Cardiac muscle cell (in vitro differentiated cells and primary cell): Measurements from ENCODE around the gene FSCN2. TPM values are rescaled to one million over a fixed set of nuclear protein-coding genes. Genes with fewer than 3 reads are reported as not detected.

ENCODE experiments used
- DNase-seq, 2 donors: peaks; one replicate each; pipeline versions ENCODE4 v3.0.0 to v3.0.0-alpha.2; 2010 to 2017; ENCODE audit warnings: low read depth in 1 of 2, low spot score in 1 of 2
- H3K27ac ChIP-seq: fragments of 200-600 bp; sonication (generic); 2 replicates; pipeline ENCODE4 v1.5.1; 2016
- H3K27me3 ChIP-seq: fragments of 200-600 bp; sonication (generic); 2 replicates; pipeline ENCODE4 v1.6.0; 2016; ENCODE audit warnings: control low read depth
- H3K36me3 ChIP-seq: fragments of 200-600 bp; sonication (generic); 2 replicates; pipeline ENCODE4 v1.5.1; 2016; ENCODE audit warnings: control low read depth
- H3K4me1 ChIP-seq: fragments of 200-600 bp; sonication (generic); 2 replicates; pipeline ENCODE4 v1.8.1; 2017; ENCODE audit warnings: low read depth, mild to moderate bottlenecking, mixed run types
- H3K4me3 ChIP-seq: fragments of 200-600 bp; sonication (generic); 2 replicates; pipeline ENCODE4 v1.5.1; 2016; ENCODE audit warnings: mild to moderate bottlenecking
- H3K9me3 ChIP-seq: fragments of 200-600 bp; sonication (generic); 2 replicates; pipeline ENCODE4 v1.5.1; 2017; ENCODE audit warnings: low read depth, mild to moderate bottlenecking, control low read depth
- polyA plus RNA-seq: library from polyadenylated mRNA; unstranded; fragments of >200 nt; fragmentation: Nextera tagmentation; extraction: Ambion mirVana; gene quantifications from 2 replicates; pipeline ENCODE4 v1.2.1, GENCODE V29; 2016
- total RNA-seq: library from RNA; depleted of rRNA; stranded (reverse); fragments of >200 nt; gene quantifications from 2 replicates; pipeline ENCODE4 v1.2.3, GENCODE V29; 2016
- TF ChIP-seq, protein P1 (sequence below): IDR thresholded peaks from 2 replicates; pipeline ENCODE4 v1.5.1; 2012; ENCODE audit warnings: low read depth, mild to moderate bottlenecking, low read length

Gene FSCN2
- total and polyA plus RNA-seq, 2 experiments from 2014 or later, result 1.5 to 9.0 TPM

DNA sequence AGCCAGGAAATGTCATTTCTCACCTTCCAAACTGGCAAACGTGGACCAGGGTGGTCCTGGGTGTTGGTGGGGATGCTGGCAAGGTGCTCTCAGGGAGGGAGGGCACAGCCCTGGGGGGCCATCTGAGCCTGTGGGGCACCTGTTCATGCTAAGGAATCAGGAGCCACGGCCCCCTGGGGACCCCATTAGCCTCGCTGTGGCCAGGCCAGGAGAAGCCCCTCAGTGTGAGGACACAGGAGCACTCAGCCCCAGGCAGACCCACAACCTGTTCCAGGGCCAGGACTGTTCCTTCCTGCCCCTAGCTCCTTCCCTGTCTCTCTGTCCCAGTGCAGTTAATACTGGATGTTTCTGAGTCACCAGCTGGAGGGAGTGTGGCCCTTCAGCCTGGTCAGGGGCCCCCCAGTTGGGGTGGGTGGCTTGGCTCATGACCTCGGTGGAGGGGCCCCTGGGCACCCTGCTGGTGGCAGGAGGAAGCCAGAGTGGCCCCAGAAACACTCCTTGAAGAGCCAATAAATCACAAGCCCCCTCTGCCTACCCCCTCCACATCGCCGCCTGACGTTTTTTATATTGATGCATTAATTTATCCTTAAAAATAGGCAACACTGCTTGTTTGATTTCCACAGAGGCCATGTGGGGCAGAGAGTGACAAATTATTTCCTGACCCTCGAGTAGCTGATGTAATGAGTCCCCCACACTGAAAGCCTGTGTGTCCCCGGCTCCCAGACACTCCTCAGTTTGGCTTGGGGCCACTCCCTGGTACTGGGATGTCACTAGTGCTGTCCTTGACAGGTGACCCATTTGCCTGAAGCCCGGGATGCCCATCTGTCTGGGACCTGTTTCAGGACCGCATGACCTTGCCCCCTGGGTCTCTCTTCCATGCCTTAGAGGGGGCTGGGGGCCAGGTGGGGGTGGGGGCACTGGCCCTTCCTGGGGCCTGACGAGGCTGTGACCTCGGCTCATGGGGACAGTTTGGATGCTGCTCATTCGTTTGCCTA is 37.9 kb upstream of the FSCN2 start:
- TF ChIP-seq, protein P1, sequence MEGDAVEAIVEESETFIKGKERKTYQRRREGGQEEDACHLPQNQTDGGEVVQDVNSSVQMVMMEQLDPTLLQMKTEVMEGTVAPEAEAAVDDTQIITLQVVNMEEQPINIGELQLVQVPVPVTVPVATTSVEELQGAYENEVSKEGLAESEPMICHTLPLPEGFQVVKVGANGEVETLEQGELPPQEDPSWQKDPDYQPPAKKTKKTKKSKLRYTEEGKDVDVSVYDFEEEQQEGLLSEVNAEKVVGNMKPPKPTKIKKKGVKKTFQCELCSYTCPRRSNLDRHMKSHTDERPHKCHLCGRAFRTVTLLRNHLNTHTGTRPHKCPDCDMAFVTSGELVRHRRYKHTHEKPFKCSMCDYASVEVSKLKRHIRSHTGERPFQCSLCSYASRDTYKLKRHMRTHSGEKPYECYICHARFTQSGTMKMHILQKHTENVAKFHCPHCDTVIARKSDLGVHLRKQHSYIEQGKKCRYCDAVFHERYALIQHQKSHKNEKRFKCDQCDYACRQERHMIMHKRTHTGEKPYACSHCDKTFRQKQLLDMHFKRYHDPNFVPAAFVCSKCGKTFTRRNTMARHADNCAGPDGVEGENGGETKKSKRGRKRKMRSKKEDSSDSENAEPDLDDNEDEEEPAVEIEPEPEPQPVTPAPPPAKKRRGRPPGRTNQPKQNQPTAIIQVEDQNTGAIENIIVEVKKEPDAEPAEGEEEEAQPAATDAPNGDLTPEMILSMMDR, result no peak
- DNase-seq, result no peak

GRCh38 chr17:81491181-81491581 is 37.0 kb upstream of the FSCN2 start:
- H3K27ac ChIP-seq, result no peak overlapping the region
- H3K4me1 ChIP-seq, result no peaks in the 10 kb centered on the region
- TF ChIP-seq, protein P1, result no peak
- no peaks in the 10 kb centered on the region for H3K9me3 ChIP-seq
- H3K27me3 ChIP-seq, result no peaks in the 10 kb centered on the region
- H3K4me3 ChIP-seq, result no peak overlapping the region
- no peaks in the 10 kb centered on the region for H3K36me3 ChIP-seq
- no peak for DNase-seq

More for the DNA sequence above, 37.9 kb upstream of the FSCN2 start:
- Histone ChIP-seq H3K9me3 (no peaks in the 10 kb centered on the region), H3K36me3 (no peaks in the 10 kb centered on the region), H3K4me1 (no peaks in the 10 kb centered on the region), H3K27me3 (no peaks in the 10 kb centered on the region), H3K27ac (no peak overlapping the region), H3K4me3 (no peak overlapping the region)

- H3K4me3 ChIP-seq, result no peak overlapping the region
- H3K27ac ChIP-seq, result no peak overlapping the region
- H3K36me3 ChIP-seq, result no peaks in the 10 kb centered on the region
- H3K9me3 ChIP-seq, result no peaks in the 10 kb centered on the region
- H3K27me3 ChIP-seq, result no peaks in the 10 kb centered on the region
- TF ChIP-seq, protein P1, result no peak
- no peak for DNase-seq
- no peaks in the 10 kb centered on the region for H3K4me1 ChIP-seq
Measured at GRCh38 chr17:81491761-81492160, 36.4 kb upstream of the FSCN2 start.

DNA sequence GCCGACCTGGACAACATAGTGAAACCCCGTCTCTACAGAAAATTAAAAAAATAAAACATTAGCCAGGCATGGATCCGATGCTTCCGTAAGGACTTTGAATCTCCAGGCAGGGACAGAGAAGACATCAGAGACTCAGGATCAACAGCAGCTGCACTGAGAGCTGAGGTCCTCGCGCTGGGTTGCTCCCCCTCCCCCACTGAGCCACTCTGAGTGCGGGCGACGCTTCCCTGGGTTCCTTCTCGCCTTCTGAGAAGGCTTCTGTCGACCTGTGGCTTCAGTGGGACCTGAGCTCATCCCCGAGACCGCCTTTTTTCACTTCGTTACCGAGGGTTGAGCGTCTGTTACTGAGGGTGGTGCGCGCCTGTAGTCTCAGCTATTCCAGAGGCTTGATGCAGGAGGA is 36.0 kb upstream of the FSCN2 start:
- TF ChIP-seq, protein P1, result no peak
- no peak overlapping the region for H3K4me3 ChIP-seq

GRCh38 chr17:81492706-81493105 is 35.5 kb upstream of the FSCN2 start:
- TF ChIP-seq, protein P1, result no peak
- no peak for DNase-seq
- H3K4me3 ChIP-seq, result no peak overlapping the region

More for the DNA sequence above, 36.0 kb upstream of the FSCN2 start:
- Histone ChIP-seq H3K27ac (no peak overlapping the region), H3K4me1 (no peaks in the 10 kb centered on the region), H3K36me3 (no peaks in the 10 kb centered on the region), H3K9me3 (no peaks in the 10 kb centered on the region), H3K27me3 (no peaks in the 10 kb centered on the region)
- no peak for DNase-seq

More at GRCh38 chr17:81492706-81493105, 35.5 kb upstream of the FSCN2 start:
- Histone ChIP-seq H3K27ac (no peak overlapping the region), H3K36me3 (no peaks in the 10 kb centered on the region), H3K27me3 (no peaks in the 10 kb centered on the region), H3K4me1 (no peaks in the 10 kb centered on the region), H3K9me3 (no peaks in the 10 kb centered on the region)
